GM20000 (cell line): ENCODE measurements around the gene VWA2.

Experiments
- DNase-seq: peaks from one replicate; pipeline ENCODE4 v3.0.0; 2012; ENCODE audit warnings: low spot score
- CTCF ChIP-seq: IDR thresholded peaks from 2 replicates; pipeline ENCODE4 v1.5.1; 2012; ENCODE audit warnings: mild to moderate bottlenecking, control low read depth; ENCODE audit errors: extremely low read depth, missing control alignments

The VWA2 gene

GRCh38 chr10:114309364-114309651, 70.3 kb downstream of the VWA2 start:
- no peak for TF ChIP-seq CTCF
- no peak for DNase-seq

GRCh38 chr10:114310346-114310745, 71.3 kb downstream of the VWA2 start:
- no peak for TF ChIP-seq CTCF
- no peak for DNase-seq

GRCh38 chr10:114311023-114311422, 72.0 kb downstream of the VWA2 start:
- TF ChIP-seq CTCF = no peak
- no peak for DNase-seq

GRCh38 chr10:114311496-114312209, 72.6 kb downstream of the VWA2 start:
- no peak for TF ChIP-seq CTCF
- DNase-seq = no peak

- DNase-seq = no peak
- TF ChIP-seq CTCF = no peak
Observed at GRCh38 chr10:114313139-114313538, 74.1 kb downstream of the VWA2 start.

- no peak for TF ChIP-seq CTCF
- DNase-seq = no peak
Observed at GRCh38 chr10:114313866-114314265, 74.8 kb downstream of the VWA2 start.

- no peak for DNase-seq
- TF ChIP-seq CTCF = no peak
Observed at GRCh38 chr10:114315566-114316420, 76.7 kb downstream of the VWA2 start.
